Cardiac fibroblast (primary cell): ENCODE measurements around the gene KATNB1.
"Not testable (repeated sequence)": the region's sequence is repeated elsewhere in the genome, so short reads cannot be mapped to it uniquely, and the experiment has no call there.

ENCODE experiments used
- DNase-seq, 2 donors: peaks; one replicate each; pipeline versions ENCODE4 v3.0.0 to v3.0.0-alpha.2; 2010; ENCODE audit warnings: low read depth in 2 of 2
- H3K4me3 ChIP-seq, 2 donors: replicated peaks in 1 of 2; 1 replicate in 1 of 2; 2 replicates in 1 of 2; pipeline ENCODE4 v1.5.1; 2011; ENCODE audit warnings: low read depth in 2 of 2, low read length in 2 of 2, mild to moderate bottlenecking in 2 of 2, moderate library complexity in 1 of 2
- CTCF ChIP-seq: IDR thresholded peaks from one replicate; pipeline ENCODE4 v1.5.1; 2011; ENCODE audit warnings: low read depth, mild to moderate bottlenecking, low read length, inconsistent platforms

Gene KATNB1

GRCh38 chr16:57781349-57781740 is 45.8 kb downstream of the KATNB1 start:
- H3K4me3 ChIP-seq = no peak overlapping the region
- no peak for DNase-seq
- no peak for TF ChIP-seq CTCF

GRCh38 chr16:57781741-57782606 is 46.4 kb downstream of the KATNB1 start:
- H3K4me3 ChIP-seq = no peak overlapping the region
- DNase-seq = peak in 1 of 2 donors; percentile 65
- TF ChIP-seq CTCF = no peak

- not testable (repeated sequence) for H3K4me3 ChIP-seq, DNase-seq
These were observed 47.1 kb downstream of the KATNB1 start for GRCh38 chr16:57782607-57783055.

GRCh38 chr16:57783116-57783515 is 47.5 kb downstream of the KATNB1 start:
- no peak overlapping the region for H3K4me3 ChIP-seq
- DNase-seq = no peak
- no peak for TF ChIP-seq CTCF

GRCh38 chr16:57783883-57784282 is 48.3 kb downstream of the KATNB1 start:
- no peak for DNase-seq
- no peak overlapping the region for H3K4me3 ChIP-seq

GRCh38 chr16:57784334-57784733 is 48.8 kb downstream of the KATNB1 start:
- no peak overlapping the region for H3K4me3 ChIP-seq
- TF ChIP-seq CTCF = no peak
- no peak for DNase-seq

More at GRCh38 chr16:57783883-57784282, 48.3 kb downstream of the KATNB1 start:
- TF ChIP-seq CTCF = no peak

- no peak for TF ChIP-seq CTCF
- no peak overlapping the region for H3K4me3 ChIP-seq
- no peak for DNase-seq
These were observed 49.8 kb downstream of the KATNB1 start for GRCh38 chr16:57785385-57785784.
